T-cell (primary cell): ENCODE measurements around the gene SMCO1. TPM values are rescaled to one million over a fixed set of nuclear protein-coding genes. Genes with fewer than 3 reads are reported as not detected.

Experiments
- ATAC-seq, 4 experiments: fragments of 200-7000 bp in 3 of 4; fragments of 150-1000 bp in 1 of 4; cut with Tn5 transposase; replicated peaks in 1 of 4; 1 replicate in 3 of 4; 2 replicates in 1 of 4; pipeline ENCODE4 v1.10.0; 2021; ENCODE audit warnings: moderate library complexity in 3 of 4, mild to moderate bottlenecking in 2 of 4, moderate number of reproducible peaks in 1 of 4
- CTCF ChIA-PET, 2 donors: fragments of 300-600 bp; sonication (Branson Sonifier 250); formaldehyde crosslinking; loops; one replicate each; lab custom pipeline; 2022; ENCODE audit warnings: antibody characterized with exemption in 2 of 2; lab: Charles Lee
- POLR2A ChIA-PET, 2 donors: fragments of 300-600 bp; sonication (Branson Sonifier 250); formaldehyde crosslinking; loops; one replicate each; lab custom pipeline; 2022; ENCODE audit warnings: antibody characterized with exemption in 2 of 2; lab: Charles Lee
- DNase-seq, 35 experiments: peaks; one replicate each; pipeline versions ENCODE4 v3.0.0 to v3.0.0-alpha.2; 2013 to 2023
- H3K27ac ChIP-seq: one replicate; pipeline ENCODE4 v1.5.1; 2013; ENCODE audit warnings: low read length
- H3K27me3 ChIP-seq, 2 experiments: replicated peaks in 1 of 2; 1 replicate in 1 of 2; 2 replicates in 1 of 2; pipeline versions ENCODE4 v1.6.1 to v1.7.0; 2013; ENCODE audit warnings: low read length in 1 of 2, mixed read lengths in 1 of 2; ENCODE audit not compliant: control insufficient read depth in 2 of 2, insufficient read depth in 2 of 2; ENCODE audit errors: extremely low read depth in 1 of 2
- H3K36me3 ChIP-seq, 2 donors: 1 replicate in 1 of 2; 2 replicates in 1 of 2; pipeline versions ENCODE4 v1.6.1 to v1.7.0; 2013; ENCODE audit warnings: low read length in 1 of 2; ENCODE audit not compliant: control insufficient read depth in 2 of 2, insufficient read depth in 1 of 2; ENCODE audit errors: extremely low read depth in 1 of 2
- H3K4me1 ChIP-seq, 2 experiments: 1 replicate in 1 of 2; 2 replicates in 1 of 2; pipeline versions ENCODE4 v1.6.1 to v1.7.0; 2013; ENCODE audit warnings: low read length in 2 of 2, mixed read lengths in 1 of 2; ENCODE audit not compliant: insufficient read depth in 2 of 2, control insufficient read depth in 1 of 2; ENCODE audit errors: extremely low read depth in 1 of 2
- H3K4me3 ChIP-seq, 2 donors: 1 replicate in 1 of 2; 2 replicates in 1 of 2; pipeline versions ENCODE4 v1.5.1 to v1.7.0; 2013; ENCODE audit warnings: mild to moderate bottlenecking in 2 of 2, low read length in 1 of 2, moderate library complexity in 1 of 2; ENCODE audit not compliant: control insufficient read depth in 1 of 2; ENCODE audit errors: extremely low read depth in 1 of 2
- H3K9me3 ChIP-seq: 2 replicates; pipeline ENCODE4 v1.7.0; 2013
- H3K27ac Mint-ChIP-seq, 2 donors: one replicate each; pipeline ENCODE4 v1.8.0; 2020 to 2021; ENCODE audit warnings: mild to moderate bottlenecking in 2 of 2, mixed read lengths in 2 of 2
- H3K27me3 Mint-ChIP-seq, 2 donors: one replicate each; pipeline ENCODE4 v1.8.0; 2021 to 2022; ENCODE audit warnings: mixed read lengths in 2 of 2
- H3K36me3 Mint-ChIP-seq: one replicate; pipeline ENCODE4 v1.8.0; 2021; ENCODE audit warnings: mixed read lengths
- H3K4me1 Mint-ChIP-seq, 3 donors: one replicate each; pipeline ENCODE4 v1.8.0; 2020 to 2022; ENCODE audit warnings: mixed read lengths in 3 of 3, mild to moderate bottlenecking in 1 of 3
- H3K4me3 Mint-ChIP-seq, 3 donors: one replicate each; pipeline ENCODE4 v1.8.0; 2020 to 2022; ENCODE audit warnings: mild to moderate bottlenecking in 3 of 3, mixed read lengths in 3 of 3, moderate library complexity in 3 of 3
- H3K9me3 Mint-ChIP-seq, 3 donors: one replicate each; pipeline ENCODE4 v1.8.0; 2020 to 2022; ENCODE audit warnings: mixed read lengths in 3 of 3
- WGBS: methylation state at CpG from one replicate; pipeline ENCODE4 v1.1.5; 2013; ENCODE audit warnings: missing lambda C conversion rate; ENCODE audit not compliant: insufficient coverage; 5-methylcytosine and 5-hydroxymethylcytosine counted together
- total RNA-seq, 35 experiments: library from RNA in 6 of 35; stranded (reverse) in 6 of 35; fragments of 120-200 nt in 1 of 35; gene quantifications; one replicate each; pipeline versions ENCODE4 v1.2.1 to v1.2.4 and lab custom pipeline; 2013 to 2026

The SMCO1 gene
- total RNA-seq, 5 donors from 2014 or later (not counting 1 experiment from before 2014, with no cell fraction given) = not detected

- DNase-seq = no peak
- Histone ChIP-seq H3K4me3 (no peak overlapping the region), H3K4me1 (no peaks in the 10 kb centered on the region), H3K27me3 (no peaks in the 10 kb centered on the region), H3K9me3 (no peaks in the 10 kb centered on the region), H3K36me3 (no peaks in the 10 kb centered on the region), H3K27ac (no peak overlapping the region)
- ChIA-PET POLR2A (interaction anchor here in 1 of 2 donors (0.5 kb wide), 1 partner anchor 34 kb away, joined by 3 read pairs; no protein-coding TSS in a partner anchor), CTCF (no interaction called here)
- ATAC-seq = no peak
- H3K4me1 Mint-ChIP-seq = no peaks in the 10 kb centered on the region
- H3K9me3 Mint-ChIP-seq = peaks cover 5 to 10% (median 7%) of the 10 kb centered on the region in 3 donors
- H3K36me3 Mint-ChIP-seq = no peaks in the 10 kb centered on the region
- no peak overlapping the region for H3K27ac Mint-ChIP-seq
- WGBS = 90% methylated on average over 2 of the region's 5 CpGs
- H3K4me3 Mint-ChIP-seq = no peak overlapping the region
- peaks cover 0 to 4% of the 10 kb centered on the region in 2 donors for H3K27me3 Mint-ChIP-seq
Measured at GRCh38 chr3:196546537-196546936, 31.4 kb upstream of the SMCO1 start.

GRCh38 chr3:196544491-196544992, 29.4 kb upstream of the SMCO1 start:
- no peaks in the 10 kb centered on the region for H3K36me3 ChIP-seq
- Mint-ChIP-seq H3K27ac (no peak overlapping the region), H3K27me3 (peaks cover 0 to 4% of the 10 kb centered on the region in 2 donors), H3K4me3 (no peak overlapping the region), H3K36me3 (no peaks in the 10 kb centered on the region), H3K9me3 (peaks cover 4 to 5% (median 5%) of the 10 kb centered on the region in 3 donors), H3K4me1 (no peaks in the 10 kb centered on the region)
- ATAC-seq = no peak
- CTCF ChIA-PET = interaction anchor here in 1 of 2 donors (1.0 kb wide), 1 partner anchor 10 kb away, joined by 3 read pairs; no protein-coding TSS in a partner anchor
- POLR2A ChIA-PET = interaction anchor here in 1 of 2 donors (0.7 kb wide), 1 partner anchor 337 kb away, joined by 5 read pairs; no protein-coding TSS in a partner anchor
- no peak overlapping the region for H3K27ac ChIP-seq
- no CpG with 5 or more reads among the region's 2 CpGs for WGBS
- H3K4me3 ChIP-seq = no peak overlapping the region
- H3K4me1 ChIP-seq = no peaks in the 10 kb centered on the region
- no peaks in the 10 kb centered on the region for H3K27me3 ChIP-seq
- no peak for DNase-seq
- no peaks in the 10 kb centered on the region for H3K9me3 ChIP-seq

- ATAC-seq (no peak), DNase-seq (no peak)
- no CpG with 5 or more reads among the region's 6 CpGs for WGBS
- Mint-ChIP-seq H3K4me3 (no peak overlapping the region), H3K36me3 (no peaks in the 10 kb centered on the region), H3K9me3 (no peaks in the 10 kb centered on the region), H3K4me1 (peaks cover 0 to 2% (median 2%) of the 10 kb centered on the region in 3 donors), H3K27me3 (peaks cover 0 to 7% of the 10 kb centered on the region in 2 donors), H3K27ac (no peak overlapping the region)
- no peaks in the 10 kb centered on the region for H3K4me1 ChIP-seq
- no peaks in the 10 kb centered on the region for H3K36me3 ChIP-seq
- no peaks in the 10 kb centered on the region for H3K9me3 ChIP-seq
- no peak overlapping the region for H3K27ac ChIP-seq
- CTCF ChIA-PET = interaction anchor here in 1 of 2 donors (0.7 kb wide), 1 partner anchor 882 kb away, joined by 3 read pairs; no protein-coding TSS in a partner anchor
- no peak overlapping the region for H3K4me3 ChIP-seq
- H3K27me3 ChIP-seq = peaks cover 0 to 3% of the 10 kb centered on the region in 2 experiments
- POLR2A ChIA-PET = no interaction called here
Measured at GRCh38 chr3:196541684-196542445, 26.7 kb upstream of the SMCO1 start.

- H3K4me3 ChIP-seq = no peak overlapping the region
- peak in 30 of 35 experiments; percentile 5 to 79 (median 50) for DNase-seq
- POLR2A ChIA-PET = no interaction called here
Measured at GRCh38 chr3:196537319-196537984, 22.3 kb upstream of the SMCO1 start.

GRCh38 chr3:196533260-196533681, 18.1 kb upstream of the SMCO1 start:
- peaks cover 0 to 10% of the 10 kb centered on the region in 2 experiments for H3K4me1 ChIP-seq
- H3K27ac ChIP-seq = no peak overlapping the region
- no peak overlapping the region for H3K4me3 Mint-ChIP-seq
- H3K9me3 ChIP-seq = no peaks in the 10 kb centered on the region
- H3K27me3 Mint-ChIP-seq = peaks cover 3 to 8% of the 10 kb centered on the region in 2 donors
- H3K36me3 Mint-ChIP-seq = peaks cover 5% of the 10 kb centered on the region
- H3K4me1 Mint-ChIP-seq = peaks cover 0 to 7% (median 6%) of the 10 kb centered on the region in 3 donors
- ChIA-PET CTCF (no interaction called here), POLR2A (no interaction called here)
- no peak overlapping the region for H3K4me3 ChIP-seq
- no peaks in the 10 kb centered on the region for H3K36me3 ChIP-seq
- ATAC-seq (no peak), DNase-seq (no peak)
- no peak overlapping the region for H3K27ac Mint-ChIP-seq
- WGBS = 56% methylated on average over 10 of the region's 14 CpGs
- peaks cover 0 to 7% of the 10 kb centered on the region in 2 experiments for H3K27me3 ChIP-seq
- peaks cover 0 to 5% (median 0%) of the 10 kb centered on the region in 3 donors for H3K9me3 Mint-ChIP-seq

More at GRCh38 chr3:196537319-196537984, 22.3 kb upstream of the SMCO1 start:
- no peaks in the 10 kb centered on the region for H3K36me3 ChIP-seq
- peak overlapping the region in 1 of 2 donors; percentile 4 for H3K27ac Mint-ChIP-seq
- peaks cover 0 to 2% (median 2%) of the 10 kb centered on the region in 3 donors for H3K4me1 Mint-ChIP-seq
- peaks cover 0 to 3% of the 10 kb centered on the region in 2 experiments for H3K27me3 ChIP-seq
- H3K9me3 ChIP-seq = no peaks in the 10 kb centered on the region
- CTCF ChIA-PET = interaction anchor here (0.5 to 1.1 kb wide), 4 partner anchors 9 to 30 kb away, joined by 3 to 5 read pairs (median 4); no protein-coding TSS in a partner anchor
- H3K36me3 Mint-ChIP-seq = no peaks in the 10 kb centered on the region
- no peak overlapping the region for H3K4me3 Mint-ChIP-seq
- ATAC-seq = peak in 1 of 4 experiments; percentile 35
- H3K27me3 Mint-ChIP-seq = peaks cover 3% of the 10 kb centered on the region in 2 donors
- no peak overlapping the region for H3K27ac ChIP-seq
- H3K9me3 Mint-ChIP-seq = no peaks in the 10 kb centered on the region
- no peaks in the 10 kb centered on the region for H3K4me1 ChIP-seq
- 72% methylated on average over 8 of the region's 18 CpGs for WGBS

GRCh38 chr3:196531418-196531817, 16.3 kb upstream of the SMCO1 start:
- Mint-ChIP-seq H3K9me3 (peaks cover 0 to 5% (median 0%) of the 10 kb centered on the region in 3 donors), H3K27ac (no peak overlapping the region), H3K36me3 (peaks cover 5% of the 10 kb centered on the region), H3K4me1 (peaks cover 0 to 7% (median 7%) of the 10 kb centered on the region in 3 donors), H3K4me3 (no peak overlapping the region), H3K27me3 (peaks cover 0 to 8% of the 10 kb centered on the region in 2 donors)
- POLR2A ChIA-PET = no interaction called here
- Histone ChIP-seq H3K27ac (no peak overlapping the region), H3K27me3 (peaks cover 0 to 4% of the 10 kb centered on the region in 2 experiments), H3K9me3 (no peaks in the 10 kb centered on the region), H3K4me1 (peaks cover 0 to 10% of the 10 kb centered on the region in 2 experiments), H3K36me3 (no peaks in the 10 kb centered on the region), H3K4me3 (no peak overlapping the region)
- CTCF ChIA-PET = interaction anchor here in 1 of 2 donors (1.1 kb wide), 1 partner anchor 37 kb away, joined by 4 read pairs; the partner anchor contains the start of genes FBXO45 and WDR53
- DNase-seq (no peak), ATAC-seq (no peak)
- no CpG with 5 or more reads among the region's 4 CpGs for WGBS
